PC-9 (cell line): ENCODE data around the gene TP53RK. TPM values are rescaled to one million over a fixed set of nuclear protein-coding genes. Genes with fewer than 3 reads are reported as not detected.
A peak's percentile ranks its signal among the peaks of the same experiment; 100 is the strongest.

Source experiments
- BruUV-seq: library from RNA; stranded (reverse); fragments of 400-500 nt; replicated peaks from 2 replicates; lab custom pipeline; 2021; lab: Mats Ljungman, UMichigan
- CTCF ChIA-PET: fragments of 300-600 bp; sonication (Branson Sonifier 250); formaldehyde crosslinking; loops from one replicate; lab custom pipeline; 2022; ENCODE audit warnings: antibody characterized with exemption; lab: Charles Lee
- POLR2A ChIA-PET: fragments of 300-600 bp; sonication (Branson Sonifier 250); formaldehyde crosslinking; loops from one replicate; lab custom pipeline; 2022; ENCODE audit warnings: antibody characterized with exemption; ENCODE audit not compliant: unreplicated experiment; lab: Charles Lee
- DNase-seq, 2 experiments: peaks; one replicate each; pipeline versions ENCODE4 v3.0.0 to v3.0.0-alpha.2; 2015 to 2022; ENCODE audit warnings: mixed read lengths in 1 of 2
- H2AFZ ChIP-seq: fragments of 200-600 bp; sonication (generic); 2 replicates; pipeline ENCODE4 v1.8.1; 2017; ENCODE audit warnings: antibody characterized with exemption
- H3F3A ChIP-seq: fragments of 200-600 bp; sonication (generic); 2 replicates; pipeline ENCODE4 v1.8.1; 2017; ENCODE audit warnings: antibody characterized with exemption, mild to moderate bottlenecking, low read depth; ENCODE audit not compliant: insufficient read depth
- H3K27ac ChIP-seq: fragments of 200-600 bp; sonication (generic); 2 replicates; pipeline ENCODE4 v1.6.1; 2016; ENCODE audit warnings: mixed run types
- H3K27me3 ChIP-seq: fragments of 200-600 bp; sonication (generic); 2 replicates; pipeline ENCODE4 v1.6.1; 2016; ENCODE audit warnings: low read depth, mixed run types; ENCODE audit not compliant: insufficient read depth
- H3K36me3 ChIP-seq: fragments of 200-600 bp; sonication (generic); 2 replicates; pipeline ENCODE4 v1.6.1; 2016; ENCODE audit warnings: low read depth, mixed run types
- H3K4me1 ChIP-seq: fragments of 200-600 bp; sonication (generic); replicated peaks from 2 replicates; pipeline ENCODE4 v1.6.1; 2016; ENCODE audit warnings: mixed run types; ENCODE audit not compliant: insufficient read depth
- H3K4me2 ChIP-seq: fragments of 200-600 bp; sonication (generic); 2 replicates; pipeline ENCODE4 v1.6.1; 2017; ENCODE audit warnings: mixed run types
- H3K4me3 ChIP-seq: fragments of 200-600 bp; sonication (generic); 2 replicates; pipeline ENCODE4 v1.6.1; 2016; ENCODE audit warnings: mixed run types
- H3K79me2 ChIP-seq: fragments of 200-600 bp; sonication (generic); 2 replicates; pipeline ENCODE4 v1.6.1; 2017; ENCODE audit warnings: low read depth, mixed run types
- H3K9me2 ChIP-seq: fragments of 200-600 bp; sonication (generic); 2 replicates; pipeline ENCODE4 v1.8.1; 2017; ENCODE audit warnings: mild to moderate bottlenecking; ENCODE audit not compliant: insufficient read depth
- H3K9me3 ChIP-seq: fragments of 200-600 bp; sonication (generic); 2 replicates; pipeline ENCODE4 v1.8.1; 2016; ENCODE audit warnings: low read depth; ENCODE audit not compliant: insufficient read depth
- H4K20me1 ChIP-seq: fragments of 200-600 bp; sonication (generic); 2 replicates; pipeline ENCODE4 v1.8.1; 2017; ENCODE audit not compliant: insufficient read depth
- CTCF ChIP-seq: fragments of 200-600 bp; sonication (generic); conservative IDR thresholded peaks from 2 replicates; pipeline ENCODE4 v1.6.1; 2017; ENCODE audit warnings: mixed run types, antibody characterized with exemption, mild to moderate bottlenecking, moderate library complexity
- EZH2 ChIP-seq: fragments of 200-600 bp; sonication (generic); IDR thresholded peaks from 2 replicates; pipeline ENCODE4 v1.8.0; 2017; ENCODE audit warnings: antibody characterized with exemption, low read depth
- intact Hi-C: fragments of 100-400 bp; cut with micrococcal nuclease; formaldehyde crosslinking; loops from one replicate; pipeline ENCODE4 v1.10.0; 2022; ENCODE audit not compliant: unreplicated experiment
- total RNA-seq: library from RNA; stranded (reverse); gene quantifications from 2 replicates; pipeline ENCODE4 v1.2.3, GENCODE V29; 2021

Gene TP53RK
- total RNA-seq, 1 experiment from 2014 or later, result 10.4 TPM

GRCh38 chr20:46720019-46720418 is 30.8 kb upstream of the TP53RK start:
- BruUV-seq, result no TSS peak
- POLR2A ChIA-PET, result no interaction called here

GRCh38 chr20:46717818-46718541 is 28.7 kb upstream of the TP53RK start:
- Histone ChIP-seq H2AFZ (no peak overlapping the region), H3K27me3 (no peaks in the 10 kb centered on the region), H3K79me2 (no peaks in the 10 kb centered on the region), H3K9me3 (no peaks in the 10 kb centered on the region; the same call in 1 of the 2 replicates), H3K36me3 (no peaks in the 10 kb centered on the region), H4K20me1 (no peaks in the 10 kb centered on the region), H3K4me3 (no peak overlapping the region), H3K4me2 (no peak overlapping the region), H3F3A (peaks cover 8% of the 10 kb centered on the region; the same call in 1 of the 2 replicates), H3K27ac (no peak overlapping the region), H3K9me2 (no peaks in the 10 kb centered on the region), H3K4me1 (peaks cover 12% of the 10 kb centered on the region)
- POLR2A ChIA-PET, result interaction anchor here (0.7 kb wide), 2 partner anchors 488 to 892 kb away, joined by 5 to 9 read pairs; no protein-coding TSS in a partner anchor
- CTCF ChIA-PET, result interaction anchor here (0.7 kb wide), 1 partner anchor 15 kb away, joined by 6 read pairs; no protein-coding TSS in a partner anchor
- DNase-seq, result peak in 1 of 2 experiments; percentile 28
- intact Hi-C loops, result no loop called here
- no TSS peak for BruUV-seq
- no peak for TF ChIP-seq CTCF
- no peak for TF ChIP-seq EZH2

More at GRCh38 chr20:46720019-46720418, 30.8 kb upstream of the TP53RK start:
- Histone ChIP-seq H3K27ac (no peak overlapping the region), H3K4me3 (no peak overlapping the region), H3K27me3 (no peaks in the 10 kb centered on the region), H3K4me2 (no peak overlapping the region), H4K20me1 (no peaks in the 10 kb centered on the region), H3K9me3 (no peaks in the 10 kb centered on the region; the same call in 1 of the 2 replicates), H3K9me2 (no peaks in the 10 kb centered on the region), H3K36me3 (no peaks in the 10 kb centered on the region), H3K79me2 (no peaks in the 10 kb centered on the region), H3F3A (peaks cover 4% of the 10 kb centered on the region; the same call in 1 of the 2 replicates), H2AFZ (no peak overlapping the region), H3K4me1 (peaks cover 8% of the 10 kb centered on the region)
- intact Hi-C loops, result no loop called here
- no peak for DNase-seq
- TF ChIP-seq CTCF (no peak), EZH2 (no peak)
- CTCF ChIA-PET, result no interaction called here

- H3K4me2 ChIP-seq, result peak overlapping the region; percentile 45
- peaks cover 14% of the 10 kb centered on the region for H3K4me1 ChIP-seq
- no TSS peak for BruUV-seq
- no peak overlapping the region for H3K4me3 ChIP-seq
- H3K9me2 ChIP-seq, result no peaks in the 10 kb centered on the region
- CTCF ChIA-PET, result no interaction called here
- DNase-seq, result peak; percentile 31 to 33
- no peak overlapping the region for H3K27ac ChIP-seq
- intact Hi-C loops, result no loop called here
- no peaks in the 10 kb centered on the region for H3K9me3 ChIP-seq
- H3K27me3 ChIP-seq, result no peaks in the 10 kb centered on the region
- H3K79me2 ChIP-seq, result no peaks in the 10 kb centered on the region
- no peaks in the 10 kb centered on the region for H4K20me1 ChIP-seq
- no peaks in the 10 kb centered on the region for H3K36me3 ChIP-seq
- POLR2A ChIA-PET, result no interaction called here
- TF ChIP-seq CTCF, result no peak
- peaks cover 8% of the 10 kb centered on the region; the same call in 1 of the 2 replicates for H3F3A ChIP-seq
- H2AFZ ChIP-seq, result no peak overlapping the region
These were observed 26.1 kb upstream of the TP53RK start for GRCh38 chr20:46715292-46715756.
